GM21367 (cell line): ENCODE data around the gene RALGPS1.

Experiments used
- ATAC-seq: cut with Tn5 transposase; IDR thresholded peaks from one replicate; pipeline ENCODE4 v1.9.1; 2021; ENCODE audit not compliant: unreplicated experiment

Gene RALGPS1

DNA sequence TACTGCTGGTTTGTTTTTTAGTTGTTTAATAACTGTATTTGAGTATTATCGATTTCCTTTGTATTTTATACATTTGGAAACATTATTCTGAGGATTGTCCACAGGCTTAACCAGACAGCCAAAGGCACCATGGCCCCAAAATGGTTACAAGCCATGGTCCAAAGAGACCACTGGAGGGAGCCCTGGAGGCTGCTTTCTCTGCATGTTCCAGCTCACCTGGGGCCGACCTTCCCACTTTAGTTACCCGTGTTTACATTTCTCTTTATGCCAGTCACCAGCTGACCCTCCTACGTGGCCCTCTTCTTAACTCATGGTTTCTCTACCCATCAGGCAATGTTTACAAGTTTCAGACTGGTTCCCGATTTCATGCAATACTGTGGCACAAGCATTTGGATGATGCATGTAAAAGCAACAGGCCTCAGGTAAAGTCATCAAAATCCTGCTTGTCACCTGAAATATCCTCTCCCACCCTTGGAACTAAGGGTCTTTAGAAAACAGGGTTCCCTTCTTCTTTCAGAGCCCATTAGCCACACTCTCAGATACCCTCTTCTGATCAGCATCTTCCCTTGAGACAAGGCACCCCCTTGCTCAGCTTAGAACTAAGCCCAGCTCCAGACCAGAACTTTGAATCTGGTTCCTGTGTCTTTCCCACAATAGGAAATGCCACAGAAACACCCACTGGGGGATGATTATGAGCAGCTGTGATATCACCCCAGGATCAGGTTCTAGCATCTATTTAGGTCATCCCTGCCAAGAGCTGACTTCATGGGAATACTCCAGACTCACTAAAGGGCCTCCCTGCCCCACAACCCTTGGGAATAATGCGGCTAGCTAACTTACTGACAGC is 300.1 kb downstream of the RALGPS1 start:
- no peak for ATAC-seq

- ATAC-seq: no peak
Observed at GRCh38 chr9:127215268-127216209, 301.0 kb downstream of the RALGPS1 start.

GRCh38 chr9:127216210-127216887 is 301.8 kb downstream of the RALGPS1 start:
- no peak for ATAC-seq

- no peak for ATAC-seq
Observed at GRCh38 chr9:127216888-127217217, 302.3 kb downstream of the RALGPS1 start.

DNA sequence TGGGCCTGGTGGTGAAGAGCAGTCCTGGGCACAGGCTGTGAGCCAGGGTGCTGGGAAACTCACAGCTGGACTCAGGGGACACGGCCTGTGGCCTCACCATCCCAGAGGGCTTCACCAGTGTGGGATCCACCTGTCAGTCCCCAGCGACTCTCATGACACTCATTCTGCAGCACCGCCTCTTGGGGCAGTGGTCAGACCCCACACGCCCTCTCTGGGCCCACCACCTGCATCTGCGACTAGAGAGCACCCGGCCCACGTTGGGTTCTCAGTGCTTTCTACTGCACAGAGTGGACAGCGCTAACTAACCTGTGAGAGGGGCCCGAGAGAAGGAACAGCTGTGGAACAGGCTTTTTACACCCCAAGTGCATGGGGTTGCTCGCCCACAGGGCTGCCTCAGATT is 304.2 kb downstream of the RALGPS1 start:
- no peak for ATAC-seq

GRCh38 chr9:127219520-127219919 is 304.9 kb downstream of the RALGPS1 start:
- no peak for ATAC-seq

GRCh38 chr9:127221695-127222094 is 307.1 kb downstream of the RALGPS1 start:
- no peak for ATAC-seq

DNA sequence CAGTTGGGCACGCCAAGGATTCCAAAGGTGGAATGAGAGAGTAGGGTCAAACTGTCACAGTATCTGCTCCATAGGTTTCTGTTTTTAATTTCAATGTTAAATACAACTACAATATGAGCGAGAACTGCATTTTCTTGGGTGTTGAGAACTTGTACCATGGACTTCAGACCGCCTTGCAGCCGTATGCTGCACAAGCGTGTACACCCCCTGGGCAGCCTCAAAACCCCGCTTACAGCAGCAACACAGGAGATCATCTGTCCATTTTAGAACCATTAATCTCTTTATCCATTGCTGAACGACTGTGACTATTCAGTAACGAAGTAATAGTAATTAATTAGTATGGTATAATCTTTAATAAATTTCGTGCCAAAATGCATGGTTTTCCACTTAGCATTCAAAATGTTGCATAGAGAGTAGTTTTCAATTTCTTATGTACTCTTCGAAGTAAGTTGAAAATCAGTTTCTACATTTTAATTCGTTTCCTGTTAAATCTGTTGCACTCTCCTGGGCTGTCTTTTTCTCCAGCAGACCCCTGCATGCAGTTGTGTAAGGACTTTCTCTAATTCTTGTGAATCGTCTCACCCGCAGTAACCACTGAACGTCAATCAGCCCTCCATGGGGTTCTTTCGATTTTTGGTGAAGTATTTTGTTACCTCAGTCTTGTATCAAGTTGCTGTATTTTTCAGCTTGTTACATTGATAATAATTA is 308.0 kb downstream of the RALGPS1 start:
- ATAC-seq: no peak

GRCh38 chr9:127223266-127223665 is 308.7 kb downstream of the RALGPS1 start:
- ATAC-seq: no peak

GRCh38 chr9:127223810-127224177 is 309.2 kb downstream of the RALGPS1 start:
- ATAC-seq: no peak

GRCh38 chr9:127224178-127224882 is 309.7 kb downstream of the RALGPS1 start:
- ATAC-seq: peak; percentile 55

GRCh38 chr9:127224883-127225739 is 310.5 kb downstream of the RALGPS1 start:
- peak; percentile 37 for ATAC-seq

DNA sequence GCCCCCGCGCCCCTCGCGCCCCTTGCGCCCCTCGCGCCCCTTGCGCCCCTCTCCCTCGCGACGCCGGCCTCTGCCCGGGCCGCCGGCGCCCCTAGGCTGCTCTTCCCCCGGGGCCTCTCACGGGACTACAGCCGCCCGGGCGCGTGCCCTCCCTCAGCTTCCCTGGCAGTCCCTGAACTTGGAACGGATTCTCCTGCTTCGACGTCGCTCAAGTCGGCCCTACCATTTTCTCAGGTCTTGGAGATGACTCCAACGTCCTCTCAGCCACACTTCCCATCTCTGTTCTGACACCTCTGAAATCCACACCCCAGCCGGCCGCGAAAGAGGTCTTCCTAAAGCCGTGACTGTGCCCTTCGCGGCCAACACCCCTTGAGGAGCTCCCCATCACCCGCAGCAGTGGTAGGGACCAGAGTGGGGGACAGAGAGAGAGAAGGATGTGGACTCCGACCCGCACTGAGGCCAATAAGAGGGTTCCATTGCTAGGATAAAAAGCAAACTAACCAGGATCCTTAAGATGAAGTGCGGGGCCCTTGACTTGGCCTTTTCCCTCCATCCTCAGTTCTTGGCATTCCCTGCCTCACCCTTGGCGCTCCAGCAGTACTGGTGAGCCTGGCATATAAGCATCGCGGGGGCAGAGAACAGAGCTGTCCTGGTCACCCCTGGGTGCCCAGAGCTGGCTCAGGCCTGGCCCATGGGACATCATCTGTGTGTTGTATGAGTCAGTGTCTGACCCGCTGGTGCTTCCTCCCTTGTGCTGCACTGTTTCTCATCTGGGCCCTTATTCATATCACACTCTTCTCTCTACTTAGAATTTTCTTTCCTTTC is 311.4 kb downstream of the RALGPS1 start:
- ATAC-seq: no peak

DNA sequence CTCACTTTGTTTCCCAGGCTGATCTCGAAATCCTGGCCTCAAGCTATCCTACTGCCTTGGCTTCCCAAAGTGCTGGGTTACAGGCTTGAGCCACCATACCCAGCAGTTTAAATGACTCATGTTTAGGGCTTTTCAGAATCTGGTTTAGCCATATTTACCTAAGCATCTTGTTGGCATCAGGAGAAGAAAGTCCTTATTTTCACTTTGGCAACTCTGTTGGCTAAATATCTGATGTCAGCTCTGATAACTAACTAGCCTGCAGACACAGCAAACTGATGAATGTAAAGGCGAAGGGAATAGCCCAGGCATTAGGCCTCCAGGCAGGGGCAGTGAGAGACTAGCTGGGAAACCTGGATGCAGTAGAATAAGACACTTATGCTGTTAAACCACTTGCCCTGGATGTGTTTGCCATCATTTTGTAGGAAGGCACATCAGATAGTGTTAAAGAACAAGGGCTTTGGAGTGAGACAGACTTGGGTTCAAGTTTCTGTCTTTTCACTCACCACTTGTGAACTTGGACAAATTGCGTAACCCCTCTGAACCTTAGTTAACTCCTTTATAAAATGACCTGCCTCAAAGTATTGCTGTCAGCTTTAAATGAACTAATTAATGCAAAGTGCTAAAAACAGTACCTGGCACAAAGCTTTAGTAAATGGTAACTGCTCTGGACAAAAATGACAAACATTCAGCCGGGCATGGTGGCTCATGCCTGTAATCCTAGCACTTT is 315.3 kb downstream of the RALGPS1 start:
- ATAC-seq: no peak

DNA sequence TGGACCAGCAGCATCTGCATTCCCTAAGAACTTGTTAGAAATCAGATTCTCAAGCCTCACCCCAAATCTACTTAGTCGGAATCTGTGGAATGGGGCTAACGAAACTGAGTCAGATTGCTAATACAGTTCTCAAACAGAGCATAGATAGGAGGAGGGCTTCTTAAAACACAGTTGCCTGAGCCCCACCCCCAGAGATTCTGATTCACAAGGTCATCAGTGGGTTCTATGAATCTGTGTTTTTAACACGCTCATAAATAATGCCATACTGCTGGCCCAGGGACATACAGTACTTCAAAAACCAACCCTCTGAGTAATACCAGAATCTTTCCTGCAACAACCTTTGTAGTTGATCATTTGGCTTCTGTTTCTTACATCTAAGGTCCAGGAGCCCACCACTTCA is 317.1 kb downstream of the RALGPS1 start:
- ATAC-seq: no peak

DNA sequence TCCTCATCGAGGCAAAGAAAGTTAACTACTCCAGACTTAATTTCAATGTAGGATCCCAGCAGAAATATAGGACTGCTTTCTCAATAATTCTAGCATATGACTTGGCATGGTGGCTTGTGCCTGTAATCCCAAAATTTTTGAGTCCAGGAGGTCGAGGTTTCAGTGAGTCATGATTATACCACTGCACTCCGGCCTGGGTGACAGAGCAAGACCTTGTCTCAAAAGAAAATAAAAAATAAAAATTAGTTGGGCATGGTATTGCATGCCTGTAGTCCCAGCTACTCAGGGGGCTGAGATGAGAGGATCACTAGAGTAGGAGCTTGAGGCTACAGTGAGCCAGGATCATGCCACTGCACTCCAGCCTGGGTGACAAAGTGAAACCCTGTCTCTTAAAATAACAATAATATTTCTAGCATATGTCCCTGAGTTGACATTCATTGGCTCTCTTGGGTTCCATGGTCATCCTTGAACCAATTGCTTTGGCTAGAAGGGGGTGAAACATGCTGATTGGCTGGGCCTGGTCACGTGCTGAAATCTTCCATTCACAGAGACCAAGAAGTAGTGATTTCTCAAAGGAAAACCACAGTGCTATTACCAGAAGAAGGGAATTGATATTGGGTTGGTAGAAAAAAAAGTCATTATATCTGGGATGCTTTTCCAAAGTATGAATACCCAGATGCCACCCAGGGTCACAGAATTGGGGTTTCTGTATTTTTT is 318.4 kb downstream of the RALGPS1 start:
- ATAC-seq: no peak

DNA sequence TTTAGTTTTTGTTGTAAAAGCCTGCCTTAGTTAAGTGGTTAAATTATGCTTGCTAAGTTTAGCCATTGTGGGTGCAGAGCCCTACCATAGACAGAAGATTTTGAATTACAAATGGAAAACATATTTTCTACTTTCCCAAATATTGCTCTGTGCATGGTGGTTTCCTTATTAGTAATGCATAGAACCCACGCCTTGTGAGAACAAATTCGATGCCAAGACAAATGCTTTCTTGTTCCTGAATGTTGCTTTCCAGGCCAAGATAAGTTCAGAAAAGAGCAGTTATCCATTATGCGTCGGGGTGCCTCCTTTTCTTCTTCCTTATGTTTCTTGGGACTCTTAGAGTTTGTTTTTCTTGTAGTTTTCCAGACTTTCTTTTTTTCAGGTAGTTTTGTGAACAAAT is 319.0 kb downstream of the RALGPS1 start:
- no peak for ATAC-seq
